ENCODE results near the gene NKAIN2.
"Not testable (repeated sequence)": the region's sequence is repeated elsewhere in the genome, so short reads cannot be mapped to it uniquely, and the experiment has no call there.

Gene NKAIN2

DNA sequence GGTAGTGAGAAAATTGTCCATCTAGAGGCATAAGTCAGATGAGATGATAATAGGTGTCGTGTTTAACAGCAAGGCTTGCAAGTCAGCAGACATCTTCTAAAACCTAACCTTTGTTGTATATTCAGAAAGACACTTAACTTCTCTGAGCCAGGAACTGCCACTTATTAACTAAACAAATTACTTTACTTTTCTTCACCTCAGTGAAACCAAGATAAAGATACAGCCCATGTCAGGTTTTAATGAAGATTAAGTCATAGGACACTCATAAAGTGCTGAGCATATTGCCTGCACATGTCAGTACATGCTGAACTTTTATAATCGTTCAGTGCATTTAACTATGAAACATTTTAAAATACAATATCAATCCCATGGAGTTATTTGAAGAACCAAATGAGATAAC lies 286.8 kb downstream of the NKAIN2 start:
- no peak for DNase-seq (ENCODE audit: low spot score)

GRCh38 chr6:124099520-124099919 lies 295.9 kb downstream of the NKAIN2 start:
- DNase-seq (ENCODE audit: low spot score) = no peak

DNA sequence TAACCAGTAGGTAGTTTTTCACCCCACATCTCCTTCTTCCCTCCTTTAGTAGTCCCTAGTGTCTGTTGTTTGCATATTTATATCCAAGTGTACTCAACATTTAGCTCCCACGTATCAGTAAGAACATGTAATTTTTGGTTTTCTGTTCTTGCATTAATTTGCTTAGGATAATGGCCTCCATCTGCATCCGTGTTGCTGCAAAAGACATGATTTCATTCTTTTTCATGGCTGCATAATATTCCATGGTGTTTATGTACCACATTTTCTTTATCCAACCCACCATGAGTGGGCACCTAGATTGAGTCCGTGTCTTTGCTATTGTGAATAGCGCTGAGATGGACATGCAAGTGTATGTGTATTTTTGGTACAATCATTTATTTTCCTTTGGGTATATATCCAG lies 306.8 kb downstream of the NKAIN2 start:
- no peak for DNase-seq (ENCODE audit: low spot score)

GRCh38 chr6:124119596-124119995 lies 315.9 kb downstream of the NKAIN2 start:
- no peak for DNase-seq (ENCODE audit: low spot score)

DNA sequence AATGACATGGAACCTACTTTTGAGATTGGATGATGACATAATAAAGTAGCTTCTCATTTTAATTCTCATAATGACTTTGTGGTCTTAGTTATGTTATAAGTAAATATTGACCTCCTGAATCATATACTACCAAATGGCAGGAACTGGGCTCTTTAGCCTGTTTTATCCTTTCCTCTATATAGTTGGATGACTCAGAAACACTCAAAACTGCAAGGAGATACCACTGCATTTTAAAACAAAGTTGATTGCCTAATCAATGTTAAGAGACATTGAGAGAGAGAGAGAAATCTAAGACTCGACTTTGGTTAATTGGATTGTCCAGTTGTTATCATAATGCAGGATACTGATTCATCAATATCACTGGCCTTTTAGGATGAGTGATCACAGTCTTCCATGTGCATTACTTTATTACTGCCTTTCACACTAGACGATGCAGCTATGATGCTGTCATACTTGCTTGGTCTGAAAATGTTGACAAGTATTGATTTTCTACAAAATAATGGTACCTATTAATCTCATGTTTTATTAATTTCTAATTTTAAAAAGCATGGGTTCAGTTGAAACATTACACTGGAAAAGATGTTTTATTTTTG lies 320.0 kb downstream of the NKAIN2 start:
- DNase-seq (ENCODE audit: low spot score) = no peak

- DNase-seq (ENCODE audit: low spot score) = no peak
Observed at GRCh38 chr6:124131259-124131658, 327.6 kb downstream of the NKAIN2 start.

GRCh38 chr6:124131779-124132178 lies 328.1 kb downstream of the NKAIN2 start:
- no peak for DNase-seq (ENCODE audit: low spot score)

GRCh38 chr6:124132256-124132655 lies 328.6 kb downstream of the NKAIN2 start:
- DNase-seq (ENCODE audit: low spot score) = no peak

DNA sequence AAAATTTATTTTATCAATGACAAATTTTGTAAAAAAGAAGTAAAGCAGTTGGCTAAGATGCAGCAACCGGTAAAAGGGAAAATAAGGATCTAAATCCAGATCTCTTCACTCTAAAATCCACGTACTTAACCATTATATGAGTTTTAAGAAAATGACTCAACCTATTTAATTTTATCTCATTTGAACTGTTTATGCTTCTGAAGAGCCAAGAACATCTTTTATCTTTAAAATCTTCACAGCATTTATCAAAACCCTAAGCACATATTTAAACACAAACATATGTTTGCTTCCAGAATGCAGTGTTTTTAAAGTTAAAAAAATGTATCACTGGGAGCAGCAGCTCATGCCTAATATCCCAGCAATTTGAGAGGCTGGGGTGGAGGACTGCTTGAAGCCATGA lies 339.2 kb downstream of the NKAIN2 start:
- no peak for DNase-seq (ENCODE audit: low spot score)

- no peak for DNase-seq (ENCODE audit: low spot score)
Observed at GRCh38 chr6:124143435-124143834, 339.8 kb downstream of the NKAIN2 start.

DNA sequence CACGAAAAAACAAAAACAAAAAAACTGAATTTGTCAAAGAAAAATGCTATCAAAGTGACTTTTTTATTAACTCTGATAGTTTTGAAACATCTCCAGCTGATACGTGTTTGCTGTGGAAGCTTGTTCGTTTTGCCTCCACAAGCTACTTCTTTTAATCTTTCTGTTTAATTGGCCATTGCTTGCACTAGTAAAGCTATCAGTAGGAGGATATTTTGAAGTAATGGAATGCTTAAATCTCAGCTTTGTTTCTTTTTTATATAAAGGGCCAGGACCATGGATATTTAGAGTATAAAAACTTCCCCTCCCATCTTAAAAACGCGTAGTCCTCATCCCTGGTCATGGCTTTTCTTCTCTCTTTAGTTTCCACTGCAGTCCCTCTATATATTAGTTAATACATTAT lies 344.0 kb downstream of the NKAIN2 start:
- DNase-seq (ENCODE audit: low spot score) = no peak

DNA sequence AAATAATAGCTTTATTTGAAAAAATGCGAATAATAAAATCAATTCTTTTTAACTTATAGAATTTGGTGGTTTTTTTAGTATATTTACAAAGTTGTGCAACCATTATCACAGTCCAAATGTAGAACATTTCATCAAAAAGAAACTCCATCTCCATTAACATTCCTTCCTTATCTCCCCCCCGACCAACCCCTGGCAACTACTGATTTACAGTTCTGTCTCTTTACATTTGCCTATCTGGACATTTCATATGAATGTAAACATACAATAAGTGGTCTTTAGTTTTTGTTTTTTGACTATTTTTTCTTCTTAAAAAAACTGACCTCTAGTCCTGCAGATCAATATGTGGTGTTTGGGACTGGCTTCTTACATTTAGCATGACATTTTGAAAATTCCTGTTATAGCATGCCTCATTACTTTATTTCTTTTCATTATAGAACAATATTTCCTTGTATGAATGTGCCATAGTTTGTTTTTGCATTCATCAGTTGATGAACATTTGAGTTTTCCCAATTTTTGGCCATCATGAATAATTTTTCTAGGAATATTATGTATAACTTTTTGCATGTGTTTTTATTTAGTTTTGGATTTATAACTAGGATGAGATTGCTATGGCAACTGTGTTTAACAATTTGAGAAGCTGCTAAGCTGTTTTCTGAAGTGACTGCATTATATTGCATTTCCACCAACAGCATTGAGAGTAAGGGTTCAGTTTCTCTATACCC lies 344.7 kb downstream of the NKAIN2 start:
- DNase-seq (ENCODE audit: low spot score) = no peak

DNA sequence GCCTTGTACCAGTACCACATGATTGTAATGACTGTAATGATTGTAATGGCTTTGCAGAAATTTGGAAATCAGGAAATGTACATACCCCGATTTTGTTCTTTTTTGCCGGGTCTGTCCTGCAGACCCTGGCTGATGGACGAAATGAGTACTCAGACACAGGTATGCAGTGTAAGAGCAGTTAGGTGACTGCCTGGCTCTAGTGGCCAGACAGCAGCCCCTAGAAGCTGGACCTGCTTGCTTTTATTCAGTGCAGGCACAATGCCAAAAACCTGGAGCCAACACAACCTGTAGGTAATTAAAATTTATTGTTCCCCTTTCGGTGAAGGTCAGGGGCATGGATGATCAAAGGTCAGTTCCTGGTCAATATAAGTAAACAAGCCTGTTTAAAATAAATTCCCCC lies 346.0 kb downstream of the NKAIN2 start:
- no peak for DNase-seq (ENCODE audit: low spot score)

DNA sequence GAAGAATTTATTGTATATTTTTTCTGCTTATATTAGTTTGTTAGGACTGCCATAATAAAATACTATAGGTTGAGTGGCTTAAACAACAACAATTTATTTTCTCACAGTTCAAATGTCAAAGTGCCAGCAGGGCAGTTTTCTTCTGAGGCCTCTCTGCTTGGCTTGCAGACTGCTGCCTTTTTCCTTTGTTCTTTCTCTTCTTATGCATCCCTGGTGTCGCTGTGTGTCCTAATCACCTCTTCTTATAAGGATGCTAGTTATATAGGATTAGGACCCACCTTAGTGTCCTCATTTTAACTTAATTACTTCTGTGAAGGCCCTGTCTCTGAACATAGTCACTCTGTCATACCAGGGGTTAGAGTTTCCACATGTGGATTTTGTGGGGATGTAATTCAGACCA lies 354.4 kb downstream of the NKAIN2 start:
- no peak for DNase-seq (ENCODE audit: low spot score)

- no peak for DNase-seq (ENCODE audit: low spot score)
Observed at GRCh38 chr6:124163676-124164075, 360.0 kb downstream of the NKAIN2 start.

DNA sequence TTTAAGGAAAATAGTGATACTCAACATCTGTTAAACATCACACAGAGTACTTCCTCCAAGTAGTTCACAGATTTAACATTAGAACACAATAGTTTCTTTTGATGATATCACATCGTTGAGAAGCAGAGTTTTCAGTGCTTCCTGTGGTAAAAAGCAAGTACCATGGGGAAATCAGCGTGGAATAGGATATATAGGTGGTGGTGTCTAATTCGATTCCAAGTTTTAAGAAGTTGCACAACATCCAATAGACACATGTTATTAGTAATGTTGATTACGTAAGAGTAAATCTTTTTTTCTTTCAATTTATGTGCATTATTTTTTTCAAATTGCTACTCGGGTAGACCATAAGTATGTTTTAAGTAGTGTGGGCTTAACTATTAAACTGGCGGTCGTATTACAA lies 360.7 kb downstream of the NKAIN2 start:
- DNase-seq (ENCODE audit: low spot score) = no peak

- not testable (repeated sequence) for DNase-seq (ENCODE audit: low spot score)
Observed at GRCh38 chr6:124167249-124167648, 363.6 kb downstream of the NKAIN2 start.

DNA sequence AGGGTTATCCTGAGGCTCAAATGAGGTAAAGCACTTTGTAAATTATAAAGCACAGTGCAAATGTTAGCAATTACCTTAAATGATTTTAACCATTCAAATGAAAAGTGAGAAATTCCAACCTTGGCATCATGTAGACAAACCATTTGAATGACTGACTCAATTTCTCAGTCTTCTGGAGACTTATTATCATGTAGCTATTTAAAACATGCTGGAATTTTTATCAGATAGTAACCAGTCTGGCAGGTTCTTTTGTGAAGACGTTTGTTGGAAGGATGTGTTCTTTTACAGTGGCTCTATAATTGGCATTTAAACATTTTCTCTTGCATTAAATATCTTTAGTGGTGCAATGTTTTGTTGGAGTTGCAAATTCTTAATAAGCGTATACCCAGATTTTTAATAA lies 386.6 kb downstream of the NKAIN2 start:
- DNase-seq (ENCODE audit: low spot score) = no peak

DNA sequence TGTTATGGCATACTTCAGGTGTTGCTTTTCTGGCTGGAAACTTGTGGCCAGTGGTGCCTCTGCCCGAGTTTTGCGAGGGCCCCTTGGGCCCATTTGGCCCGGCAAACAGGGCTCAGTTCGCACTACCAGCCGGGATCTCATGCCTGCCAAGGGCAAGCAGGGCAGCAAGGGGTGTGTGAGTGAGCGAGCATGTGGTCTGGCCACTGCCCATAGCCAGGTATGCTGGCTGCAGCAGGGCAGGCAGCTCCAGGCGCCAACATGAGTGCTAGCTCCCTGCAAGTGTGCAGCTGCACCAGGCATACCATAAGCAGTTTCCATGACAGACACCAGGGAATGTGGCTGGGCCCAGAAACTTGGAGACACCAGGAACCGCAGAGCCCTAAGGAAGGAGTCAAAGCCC lies 389.5 kb downstream of the NKAIN2 start:
- DNase-seq (ENCODE audit: low spot score) = no peak

DNA sequence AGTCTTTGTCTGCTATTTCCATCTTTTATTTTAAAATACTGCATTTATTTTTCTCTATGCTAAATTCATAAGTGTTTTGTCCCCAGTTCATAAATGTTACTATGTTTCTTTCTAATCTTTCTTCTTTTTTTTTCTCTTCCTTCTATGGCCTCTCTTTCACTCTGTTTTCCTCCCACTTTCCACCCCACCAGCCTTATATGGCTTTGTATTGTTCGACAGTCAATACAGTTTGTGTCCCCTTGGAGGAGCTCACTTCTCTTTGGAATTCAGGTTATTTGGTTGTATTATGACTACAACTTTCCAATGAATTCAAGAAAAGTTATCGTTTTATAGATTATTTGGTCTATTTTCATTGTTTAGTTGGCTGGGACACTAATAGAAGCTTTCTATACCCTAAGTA lies 393.5 kb downstream of the NKAIN2 start:
- no peak for DNase-seq (ENCODE audit: low spot score)

GRCh38 chr6:124199286-124199685 lies 395.6 kb downstream of the NKAIN2 start:
- no peak for DNase-seq (ENCODE audit: low spot score)

GRCh38 chr6:124200661-124201060 lies 397.0 kb downstream of the NKAIN2 start:
- DNase-seq (ENCODE audit: low spot score) = no peak

DNA sequence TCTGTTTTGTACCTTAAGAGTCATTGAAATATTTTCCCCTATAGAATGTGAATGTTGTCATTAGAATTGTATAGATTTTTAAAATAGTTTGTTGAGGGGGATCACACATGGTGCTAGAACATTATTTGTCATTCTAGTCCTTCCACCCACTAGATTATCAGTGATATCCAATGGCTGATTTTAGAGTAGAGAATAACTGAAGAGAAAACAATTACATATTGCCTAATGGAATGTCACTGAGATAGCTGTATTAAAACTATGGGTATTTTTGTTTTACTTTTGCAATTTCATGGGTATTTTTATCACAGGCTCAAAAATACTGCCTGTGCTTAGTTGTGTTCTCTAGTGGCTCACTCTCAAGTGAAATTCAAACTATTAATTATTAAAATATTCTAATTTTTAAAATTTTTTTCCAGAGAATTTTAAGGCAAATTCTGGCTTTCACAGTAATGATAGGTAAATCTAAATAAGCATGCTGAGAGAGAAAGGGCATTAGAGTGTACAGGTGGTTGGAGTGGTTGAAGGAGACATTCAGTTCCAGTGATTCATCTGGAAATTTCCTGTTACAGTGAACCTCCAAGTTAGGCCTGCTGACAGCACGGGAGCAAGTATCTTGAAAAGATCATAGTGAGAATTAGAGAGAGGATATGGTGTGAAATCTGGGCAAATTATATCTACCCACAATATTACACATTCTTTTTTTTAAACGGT lies 399.6 kb downstream of the NKAIN2 start:
- no peak for DNase-seq (ENCODE audit: low spot score)

GRCh38 chr6:124203812-124204167 lies 400.1 kb downstream of the NKAIN2 start:
- DNase-seq (ENCODE audit: low spot score) = no peak

Data from GM03348 (cell line).